GM21423 (cell line): ENCODE results near the gene CFAP68.
A peak's percentile ranks its signal among the peaks of the same experiment; 100 is the strongest.

Source experiments
- ATAC-seq: cut with Tn5 transposase; IDR thresholded peaks from one replicate; pipeline ENCODE4 v1.9.1; 2021; ENCODE audit warnings: mild to moderate bottlenecking, moderate library complexity; ENCODE audit not compliant: unreplicated experiment

The CFAP68 gene

GRCh38 chr11:111878849-111879636 lies at the start of gene CFAP68, which contains the start of gene FDXACB1:
Gene CFAP68 (plus strand): TSS chr11:111879541. CDS start chr11:111879561, 20 bp downstream.
Gene FDXACB1 (minus strand): TSS chr11:111879165. CDS start chr11:111879132, 33 bp downstream.
- ATAC-seq = peak; percentile 90

GRCh38 chr11:111833524-111833923 lies 45.8 kb upstream of the CFAP68 start:
- ATAC-seq = no peak

GRCh38 chr11:111834432-111835163 lies 44.7 kb upstream of the CFAP68 start:
- no peak for ATAC-seq

GRCh38 chr11:111835665-111836064 lies 43.7 kb upstream of the CFAP68 start:
- no peak for ATAC-seq

GRCh38 chr11:111836162-111836561 lies 43.2 kb upstream of the CFAP68 start:
- no peak for ATAC-seq

- peak; percentile 85 for ATAC-seq
Measured at GRCh38 chr11:111836721-111837120, 42.6 kb upstream of the CFAP68 start.

- no peak for ATAC-seq
Measured at GRCh38 chr11:111837366-111837891, 41.9 kb upstream of the CFAP68 start.

- no peak for ATAC-seq
Measured at GRCh38 chr11:111838054-111838453, 41.3 kb upstream of the CFAP68 start.

GRCh38 chr11:111840143-111840542 lies 39.2 kb upstream of the CFAP68 start:
- no peak for ATAC-seq

GRCh38 chr11:111841370-111842053 lies 37.8 kb upstream of the CFAP68 start:
- no peak for ATAC-seq

GRCh38 chr11:111843661-111844060 lies 35.7 kb upstream of the CFAP68 start:
- no peak for ATAC-seq

GRCh38 chr11:111845276-111846028 lies 33.9 kb upstream of the CFAP68 start:
- ATAC-seq = no peak

- ATAC-seq = no peak
Measured at GRCh38 chr11:111846063-111846462, 33.3 kb upstream of the CFAP68 start.

- no peak for ATAC-seq
Measured at GRCh38 chr11:111846636-111847035, 32.7 kb upstream of the CFAP68 start.

- no peak for ATAC-seq
Measured at GRCh38 chr11:111849631-111850030, 29.7 kb upstream of the CFAP68 start.

- no peak for ATAC-seq
Measured at GRCh38 chr11:111851067-111851466, 28.3 kb upstream of the CFAP68 start.

- ATAC-seq = no peak
Measured at GRCh38 chr11:111851636-111852035, 27.7 kb upstream of the CFAP68 start.

- no peak for ATAC-seq
Measured at GRCh38 chr11:111852103-111852502, 27.2 kb upstream of the CFAP68 start.

- no peak for ATAC-seq
Measured at GRCh38 chr11:111855506-111855905, 23.8 kb upstream of the CFAP68 start.

GRCh38 chr11:111860257-111860656 lies 19.1 kb upstream of the CFAP68 start:
- no peak for ATAC-seq
